Measurements from ENCODE around the gene USP48. TPM values are rescaled to one million over a fixed set of nuclear protein-coding genes. Genes with fewer than 3 reads are reported as not detected.

The USP48 gene, protein sequence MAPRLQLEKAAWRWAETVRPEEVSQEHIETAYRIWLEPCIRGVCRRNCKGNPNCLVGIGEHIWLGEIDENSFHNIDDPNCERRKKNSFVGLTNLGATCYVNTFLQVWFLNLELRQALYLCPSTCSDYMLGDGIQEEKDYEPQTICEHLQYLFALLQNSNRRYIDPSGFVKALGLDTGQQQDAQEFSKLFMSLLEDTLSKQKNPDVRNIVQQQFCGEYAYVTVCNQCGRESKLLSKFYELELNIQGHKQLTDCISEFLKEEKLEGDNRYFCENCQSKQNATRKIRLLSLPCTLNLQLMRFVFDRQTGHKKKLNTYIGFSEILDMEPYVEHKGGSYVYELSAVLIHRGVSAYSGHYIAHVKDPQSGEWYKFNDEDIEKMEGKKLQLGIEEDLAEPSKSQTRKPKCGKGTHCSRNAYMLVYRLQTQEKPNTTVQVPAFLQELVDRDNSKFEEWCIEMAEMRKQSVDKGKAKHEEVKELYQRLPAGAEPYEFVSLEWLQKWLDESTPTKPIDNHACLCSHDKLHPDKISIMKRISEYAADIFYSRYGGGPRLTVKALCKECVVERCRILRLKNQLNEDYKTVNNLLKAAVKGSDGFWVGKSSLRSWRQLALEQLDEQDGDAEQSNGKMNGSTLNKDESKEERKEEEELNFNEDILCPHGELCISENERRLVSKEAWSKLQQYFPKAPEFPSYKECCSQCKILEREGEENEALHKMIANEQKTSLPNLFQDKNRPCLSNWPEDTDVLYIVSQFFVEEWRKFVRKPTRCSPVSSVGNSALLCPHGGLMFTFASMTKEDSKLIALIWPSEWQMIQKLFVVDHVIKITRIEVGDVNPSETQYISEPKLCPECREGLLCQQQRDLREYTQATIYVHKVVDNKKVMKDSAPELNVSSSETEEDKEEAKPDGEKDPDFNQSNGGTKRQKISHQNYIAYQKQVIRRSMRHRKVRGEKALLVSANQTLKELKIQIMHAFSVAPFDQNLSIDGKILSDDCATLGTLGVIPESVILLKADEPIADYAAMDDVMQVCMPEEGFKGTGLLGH
- 10 to 100 TPM; 11.5 to 24.4 (median 14.5) TPM for total RNA-seq

DNA sequence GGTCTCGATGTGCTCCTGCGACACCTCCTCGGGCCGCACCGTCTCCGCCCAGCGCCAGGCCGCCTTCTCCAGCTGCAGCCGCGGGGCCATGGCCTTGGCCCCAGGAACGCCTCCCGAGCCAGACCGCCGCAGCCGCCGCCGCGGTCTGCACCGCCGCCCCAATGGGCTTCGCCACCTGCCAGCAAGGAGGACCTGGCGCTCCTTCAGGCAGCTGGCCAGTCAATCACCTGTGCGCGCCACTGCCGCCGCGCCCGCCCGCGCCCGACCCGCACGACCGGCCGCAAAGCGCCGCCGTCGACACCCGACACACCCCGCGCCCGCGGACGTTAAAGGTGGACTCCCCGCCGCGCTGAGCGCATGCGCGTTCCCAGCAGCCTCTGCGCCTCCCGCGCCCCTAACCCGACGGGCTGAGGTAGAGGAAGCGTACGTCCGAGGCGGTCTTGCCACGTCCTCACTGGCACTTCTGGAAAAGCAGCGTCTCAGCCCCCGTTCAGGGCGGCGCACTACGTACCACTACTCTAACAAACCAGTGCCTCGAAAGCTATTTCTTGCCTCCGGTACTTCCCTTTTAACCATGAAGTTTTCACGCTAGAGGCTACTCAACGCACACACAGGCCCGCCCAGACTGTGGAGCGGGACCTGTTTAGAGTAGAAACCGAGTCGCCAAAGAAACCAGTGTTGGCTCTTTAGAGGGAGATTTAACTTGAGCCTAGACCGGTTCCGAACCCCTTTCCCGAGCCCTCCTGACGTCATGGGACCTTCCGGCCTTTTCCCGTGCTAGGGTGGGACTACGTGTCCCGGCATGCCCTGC lies at the start of gene USP48:
USP48 (minus strand) TSS at position 282 of the 811 bp plus-strand sequence; CDS start at position 90, 192 bp downstream.
- TF ChIP-seq, protein P1, sequence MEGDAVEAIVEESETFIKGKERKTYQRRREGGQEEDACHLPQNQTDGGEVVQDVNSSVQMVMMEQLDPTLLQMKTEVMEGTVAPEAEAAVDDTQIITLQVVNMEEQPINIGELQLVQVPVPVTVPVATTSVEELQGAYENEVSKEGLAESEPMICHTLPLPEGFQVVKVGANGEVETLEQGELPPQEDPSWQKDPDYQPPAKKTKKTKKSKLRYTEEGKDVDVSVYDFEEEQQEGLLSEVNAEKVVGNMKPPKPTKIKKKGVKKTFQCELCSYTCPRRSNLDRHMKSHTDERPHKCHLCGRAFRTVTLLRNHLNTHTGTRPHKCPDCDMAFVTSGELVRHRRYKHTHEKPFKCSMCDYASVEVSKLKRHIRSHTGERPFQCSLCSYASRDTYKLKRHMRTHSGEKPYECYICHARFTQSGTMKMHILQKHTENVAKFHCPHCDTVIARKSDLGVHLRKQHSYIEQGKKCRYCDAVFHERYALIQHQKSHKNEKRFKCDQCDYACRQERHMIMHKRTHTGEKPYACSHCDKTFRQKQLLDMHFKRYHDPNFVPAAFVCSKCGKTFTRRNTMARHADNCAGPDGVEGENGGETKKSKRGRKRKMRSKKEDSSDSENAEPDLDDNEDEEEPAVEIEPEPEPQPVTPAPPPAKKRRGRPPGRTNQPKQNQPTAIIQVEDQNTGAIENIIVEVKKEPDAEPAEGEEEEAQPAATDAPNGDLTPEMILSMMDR (IDR thresholded peaks at IDR 0.05 in 4 of 5, conservative IDR thresholded peaks at IDR 0.05 in 1 of 5): peak in 2 of 5 experiments; percentile 3 to 27
- TF ChIP-seq POLR2A (IDR thresholded peaks at IDR 0.05): peak; percentile 87 to 93
- Histone ChIP-seq H3K9me3 (no peaks in the 10 kb centered on the region), H3K27ac (peak within 1 kb of the TSS; percentile 97 to 100 (median 98)), H3K27me3 (no peaks in the 10 kb centered on the region), H3K4me1 (peaks cover 9 to 19% of the 10 kb centered on the region in 2 donors), H3K4me3 (peak within 1 kb of the TSS; percentile 89 to 95 (median 92)), H3K36me3 (no peaks in the 10 kb centered on the region)
- peak; percentile 95 to 96 for DNase-seq
- ATAC-seq: peak; percentile 94 to 96
- intact Hi-C loops (cut with DNase I; ENCODE audit: low total_unique reads): loop anchor here (1.0 to 10.0 kb wide), 6 partner anchors 154 to 1511 kb away; partner anchors contain the start of genes CDC42 and HSPG2
- in situ Hi-C loops (cut with MboI; ENCODE audit: low sequenced_read_pairs in 4 of 4): no loop called here

DNA sequence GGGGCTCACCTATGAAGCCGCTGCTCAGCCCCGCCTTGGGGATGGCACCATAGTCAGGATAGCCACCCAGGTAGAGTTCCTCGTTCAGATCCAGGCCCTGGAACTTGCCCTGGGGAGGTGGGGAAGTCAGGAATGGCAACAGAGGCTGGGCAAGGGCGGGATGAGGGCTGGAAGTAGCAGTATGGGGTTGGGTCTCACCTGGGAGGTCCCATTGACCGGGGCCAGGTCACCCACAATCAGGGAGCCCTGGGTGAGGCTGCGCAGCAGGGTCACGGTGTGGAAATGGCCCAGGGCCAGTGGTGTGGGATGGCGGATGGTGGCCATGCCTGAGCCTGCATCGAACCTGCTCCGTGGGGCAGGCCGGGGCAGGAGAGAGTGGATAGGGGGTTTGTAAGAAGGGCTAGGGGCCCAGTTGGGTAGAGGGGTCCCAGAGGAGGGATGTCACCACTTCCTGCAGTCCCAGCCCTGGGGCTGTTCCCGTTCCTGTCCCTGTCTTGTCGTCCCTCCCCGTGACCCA lies 48.6 kb upstream of the USP48 start:
- ATAC-seq: no peak

DNA sequence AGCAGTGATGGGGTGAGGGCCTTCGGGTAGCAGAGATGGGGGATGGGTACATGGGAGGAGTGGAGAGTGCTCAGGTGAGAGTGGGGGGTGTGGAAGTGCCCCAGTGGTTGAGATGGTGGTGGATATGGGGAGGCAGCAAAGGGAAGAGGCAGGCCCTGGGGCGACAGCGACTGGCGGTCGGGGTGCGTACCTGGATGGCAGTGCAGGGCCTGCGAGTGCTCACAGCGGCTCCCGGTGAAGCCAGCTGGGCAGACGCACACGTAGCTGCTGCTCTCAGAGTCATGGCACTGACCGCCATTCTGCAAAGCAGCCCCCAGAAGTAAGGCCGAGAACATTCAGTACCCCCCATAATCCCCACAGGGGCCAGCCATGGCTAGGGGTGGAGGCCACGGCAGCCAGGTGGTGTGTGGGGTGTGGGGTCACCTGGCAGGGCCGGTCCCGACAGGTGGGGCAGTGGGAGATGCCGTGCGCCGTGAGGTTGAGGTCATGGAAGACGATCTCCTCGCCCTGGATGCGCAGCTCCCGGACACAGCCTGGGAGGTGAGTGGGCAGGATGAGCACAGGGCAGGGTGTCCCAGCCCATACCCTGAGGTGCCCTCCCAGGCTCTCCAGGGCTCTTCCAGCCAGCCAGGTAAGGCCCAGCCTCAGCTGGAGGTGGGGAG lies 48.0 kb upstream of the USP48 start:
- TF ChIP-seq, protein P1 (IDR thresholded peaks at IDR 0.05 in 4 of 5, conservative IDR thresholded peaks at IDR 0.05 in 1 of 5): no peak
- no peak for TF ChIP-seq POLR2A (IDR thresholded peaks at IDR 0.05)
- H3K4me3 ChIP-seq: no peak overlapping the region
- no peak for ATAC-seq

More for the DNA sequence above, 48.6 kb upstream of the USP48 start:
- Histone ChIP-seq H3K27me3 (no peaks in the 10 kb centered on the region), H3K9me3 (no peaks in the 10 kb centered on the region), H3K36me3 (peaks cover 0 to 97% of the 10 kb centered on the region in 2 donors), H3K4me3 (no peak overlapping the region), H3K4me1 (no peaks in the 10 kb centered on the region), H3K27ac (no peak overlapping the region)
- no peak for DNase-seq
- no peak for TF ChIP-seq POLR2A (IDR thresholded peaks at IDR 0.05)
- TF ChIP-seq, protein P1 (IDR thresholded peaks at IDR 0.05 in 4 of 5, conservative IDR thresholded peaks at IDR 0.05 in 1 of 5): no peak
- intact Hi-C loops (cut with DNase I; ENCODE audit: low total_unique reads): no loop called here
- in situ Hi-C loops (cut with MboI; ENCODE audit: low sequenced_read_pairs in 4 of 4): no loop called here

More for the DNA sequence above, 48.0 kb upstream of the USP48 start:
- Histone ChIP-seq H3K4me1 (no peaks in the 10 kb centered on the region), H3K27ac (no peak overlapping the region), H3K27me3 (no peaks in the 10 kb centered on the region), H3K36me3 (peaks cover 0 to 95% of the 10 kb centered on the region in 2 donors), H3K9me3 (no peaks in the 10 kb centered on the region)
- no peak for DNase-seq
- intact Hi-C loops (cut with DNase I; ENCODE audit: low total_unique reads): no loop called here
- in situ Hi-C loops (cut with MboI; ENCODE audit: low sequenced_read_pairs in 4 of 4): no loop called here

Measured in gastrocnemius medialis (tissue), 4 donors.